GM18520 (cell line): ENCODE data around the gene G6PC3.
"Not testable (repeated sequence)": the region's sequence is repeated elsewhere in the genome, so short reads cannot be mapped to it uniquely, and the experiment has no call there.

Source experiments
- ATAC-seq: cut with Tn5 transposase; IDR thresholded peaks from one replicate; pipeline ENCODE4 v1.9.1; 2021; ENCODE audit not compliant: unreplicated experiment

Gene G6PC3

DNA sequence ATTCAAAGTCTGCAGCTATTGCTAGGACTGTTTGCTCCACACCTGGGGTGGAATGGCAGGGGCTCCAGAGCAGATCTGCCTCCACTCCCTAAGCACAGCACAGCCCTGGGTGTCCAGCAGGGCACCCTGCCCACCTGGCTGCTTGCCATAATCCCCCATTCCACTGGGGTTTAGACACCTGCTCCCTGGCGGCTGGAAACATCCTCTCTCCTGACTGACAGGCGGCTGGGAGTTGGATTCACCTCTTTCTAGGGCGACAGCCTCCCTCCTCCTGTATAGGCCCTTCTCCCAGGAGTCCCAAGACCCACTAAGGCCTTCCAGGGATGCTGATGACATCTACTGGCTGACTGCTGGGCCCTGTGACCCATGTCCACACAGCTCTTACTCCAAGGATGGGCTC, 34.9 kb downstream of the G6PC3 start:
- ATAC-seq: no peak

DNA sequence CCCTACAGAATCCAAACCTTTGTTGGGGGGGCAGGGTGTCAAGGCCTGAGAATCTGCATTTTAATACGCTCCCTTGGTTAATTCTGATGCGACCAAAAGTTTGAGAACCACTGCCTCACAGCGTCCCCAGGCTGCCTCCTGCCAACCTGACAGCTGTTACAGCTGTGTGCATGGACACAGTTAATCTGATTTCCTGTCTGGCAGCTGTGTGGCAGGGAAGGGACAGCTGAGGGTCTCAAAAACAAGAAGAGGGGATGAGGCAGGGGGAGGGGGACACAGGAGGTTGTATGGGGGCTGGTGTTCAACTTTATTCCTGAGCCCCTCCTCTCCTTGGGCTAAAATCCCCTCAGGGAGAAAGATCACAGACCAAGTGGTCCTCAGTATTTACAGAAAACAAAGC, 35.4 kb downstream of the G6PC3 start:
- ATAC-seq: no peak

DNA sequence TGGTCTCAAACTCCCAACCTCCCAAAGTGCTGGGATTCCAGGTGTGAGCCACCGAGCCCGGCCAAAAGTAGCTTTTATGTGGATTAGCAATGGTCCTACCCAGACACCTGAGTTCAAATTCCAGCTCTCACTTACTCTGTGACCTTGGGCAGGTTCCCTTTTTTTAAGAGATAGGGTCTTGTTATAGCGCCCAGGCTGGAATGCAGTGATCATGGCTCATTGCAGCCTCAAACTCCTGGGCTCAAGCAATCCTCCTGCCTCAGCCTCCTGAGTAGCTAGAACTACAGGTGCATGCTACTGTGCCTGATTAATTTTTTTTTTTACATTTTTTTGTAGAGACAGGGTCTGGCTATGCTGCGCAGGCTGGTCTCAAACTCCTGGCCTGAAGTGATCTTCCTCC, 36.3 kb downstream of the G6PC3 start:
- no peak for ATAC-seq

DNA sequence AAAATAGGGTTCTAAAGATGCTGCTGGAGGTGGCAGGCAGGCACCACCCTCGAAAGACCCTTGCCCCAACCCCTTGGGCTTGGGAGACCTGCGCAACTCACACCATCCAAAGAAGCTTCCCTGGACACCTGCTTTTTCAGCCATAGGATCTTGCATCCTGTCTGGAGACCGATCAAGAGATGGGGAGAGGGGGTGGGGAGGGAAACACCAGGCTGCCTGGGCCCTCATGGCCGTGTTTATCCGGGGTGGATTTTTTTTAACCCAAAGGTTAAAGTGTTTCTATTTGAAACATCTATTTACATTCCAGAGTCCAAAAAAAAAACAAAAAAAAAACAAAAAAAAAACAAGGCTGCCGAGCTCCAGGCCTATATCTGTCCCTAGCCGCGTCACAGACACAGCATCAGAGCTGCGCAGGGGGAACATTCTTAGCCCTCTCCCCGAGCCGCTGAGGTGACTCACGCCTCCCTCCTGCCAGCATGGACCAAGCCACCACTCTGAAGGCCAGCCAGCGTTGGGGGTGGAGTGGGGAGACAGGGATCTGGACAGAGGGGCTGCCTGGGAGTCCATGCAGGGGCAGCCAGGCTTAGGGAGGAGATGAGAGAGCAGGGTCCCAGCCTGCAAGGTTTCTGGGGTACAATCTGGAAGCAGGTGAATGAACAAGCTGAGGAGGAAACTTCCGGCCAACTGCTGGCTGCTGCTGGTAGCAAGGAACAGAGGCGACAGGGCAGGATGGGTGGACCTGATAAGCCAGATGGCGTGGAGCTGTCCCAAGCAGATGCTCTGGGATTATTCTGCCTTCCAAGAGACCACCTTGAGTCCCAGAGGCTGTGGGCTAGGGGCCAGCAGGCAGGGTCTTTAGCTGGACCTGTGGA, 38.1 kb downstream of the G6PC3 start:
- ATAC-seq: no peak

DNA sequence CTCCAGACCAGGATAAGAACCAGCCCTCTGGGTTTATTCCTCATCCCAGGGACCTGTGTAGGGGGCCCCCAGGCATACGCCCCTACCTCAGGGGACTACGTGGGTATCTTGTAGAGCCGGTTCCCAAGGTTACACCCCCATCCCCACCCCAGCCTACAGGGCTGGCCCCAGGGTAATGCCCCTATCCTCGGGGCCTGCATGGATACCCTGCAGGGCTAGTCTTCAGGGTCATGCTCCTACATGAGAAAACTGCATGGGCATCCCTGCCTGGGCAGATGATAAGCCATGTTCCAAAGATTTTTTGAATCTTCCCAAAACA, 38.7 kb downstream of the G6PC3 start:
- ATAC-seq: no peak

DNA sequence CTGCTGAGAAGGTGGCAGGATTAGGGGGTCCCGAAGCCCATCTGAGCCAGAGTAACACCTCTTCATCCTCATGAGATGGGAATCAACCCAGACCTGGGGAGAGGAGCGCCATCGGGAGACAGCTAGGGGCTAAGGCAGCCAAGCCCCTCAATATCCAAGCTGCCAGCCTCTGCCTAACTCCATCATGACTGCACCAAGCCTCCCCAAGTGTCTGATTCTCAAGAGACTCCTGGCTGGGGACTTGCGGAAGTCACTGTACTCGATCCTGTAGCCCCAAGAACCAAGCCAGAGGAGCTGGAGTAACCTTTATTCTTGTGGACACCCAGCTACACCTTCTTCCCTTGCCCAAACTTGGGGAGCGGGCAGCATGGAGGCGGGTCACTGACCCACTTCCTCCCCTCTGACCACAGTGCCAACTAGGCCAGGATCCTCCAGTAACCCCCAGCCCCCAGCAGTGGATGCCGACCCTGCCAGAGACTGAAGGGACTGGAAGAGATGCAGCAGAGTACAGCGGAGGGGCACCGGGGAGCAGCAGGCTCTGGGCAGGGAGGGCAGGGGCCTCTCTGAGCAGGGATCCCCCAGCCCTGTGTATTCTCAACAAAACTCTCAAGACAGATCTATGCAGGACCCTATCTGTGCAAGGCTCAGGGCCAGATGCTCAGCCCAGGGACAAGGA, 39.6 kb downstream of the G6PC3 start:
- ATAC-seq: no peak

DNA sequence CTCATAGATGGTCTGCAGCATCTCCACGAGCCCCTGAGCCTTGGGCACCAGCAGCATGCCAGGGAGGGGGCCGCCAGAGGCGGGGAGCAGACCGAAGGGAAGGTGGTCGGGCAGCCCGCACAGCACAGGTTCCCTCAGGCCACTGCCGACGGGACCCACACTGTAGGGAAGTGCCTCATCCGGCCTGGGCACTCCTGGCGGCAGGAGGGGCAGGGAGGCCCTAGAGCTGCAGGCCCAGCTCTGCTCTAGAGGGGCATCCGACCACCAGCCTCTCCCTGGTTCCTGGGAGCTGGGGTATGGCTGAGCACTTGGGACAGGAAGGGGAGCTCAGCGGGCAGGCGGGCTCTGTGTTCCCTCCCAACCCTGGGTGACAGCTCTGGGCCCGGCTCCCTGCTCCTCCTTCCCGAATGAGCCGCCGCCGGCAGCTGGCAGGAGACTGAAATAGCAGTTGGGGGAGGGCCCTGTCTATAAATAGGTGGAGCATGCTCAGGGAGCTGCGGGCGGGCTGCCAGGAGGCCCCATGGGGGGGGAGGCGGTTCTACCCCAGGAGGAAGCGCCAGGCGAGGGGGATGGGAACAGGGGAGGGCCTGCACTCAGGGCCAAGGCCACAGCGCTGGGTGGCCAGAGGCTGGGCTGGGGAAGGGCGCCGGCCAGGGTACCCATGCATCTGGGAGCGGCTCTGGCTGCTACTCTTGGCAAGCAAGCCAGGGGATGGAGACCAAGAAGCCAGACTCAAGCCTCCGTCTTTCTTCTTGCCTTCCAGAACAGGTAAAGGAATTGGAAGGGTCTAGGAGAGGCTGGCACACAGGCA, 40.5 kb downstream of the G6PC3 start:
- no peak for ATAC-seq

DNA sequence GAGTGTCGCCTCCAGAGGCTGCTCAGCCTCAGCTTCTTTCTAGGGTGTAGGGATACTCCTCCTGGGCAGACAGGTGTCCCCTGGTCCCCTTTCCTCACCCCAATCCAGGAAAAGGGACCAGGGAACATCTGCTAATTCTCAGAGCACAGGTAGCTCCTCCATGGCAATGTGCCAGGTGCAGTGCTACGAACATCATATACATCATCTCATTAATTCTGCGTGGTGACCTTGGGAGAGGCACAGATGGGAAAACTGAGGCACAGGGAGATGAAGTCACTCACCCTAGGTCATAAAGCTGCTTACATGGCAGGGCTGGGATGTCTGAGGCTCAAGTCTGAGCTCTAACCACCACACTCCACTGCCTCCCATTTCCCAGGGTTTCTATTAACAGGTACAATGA, 41.2 kb downstream of the G6PC3 start:
- ATAC-seq: no peak

DNA sequence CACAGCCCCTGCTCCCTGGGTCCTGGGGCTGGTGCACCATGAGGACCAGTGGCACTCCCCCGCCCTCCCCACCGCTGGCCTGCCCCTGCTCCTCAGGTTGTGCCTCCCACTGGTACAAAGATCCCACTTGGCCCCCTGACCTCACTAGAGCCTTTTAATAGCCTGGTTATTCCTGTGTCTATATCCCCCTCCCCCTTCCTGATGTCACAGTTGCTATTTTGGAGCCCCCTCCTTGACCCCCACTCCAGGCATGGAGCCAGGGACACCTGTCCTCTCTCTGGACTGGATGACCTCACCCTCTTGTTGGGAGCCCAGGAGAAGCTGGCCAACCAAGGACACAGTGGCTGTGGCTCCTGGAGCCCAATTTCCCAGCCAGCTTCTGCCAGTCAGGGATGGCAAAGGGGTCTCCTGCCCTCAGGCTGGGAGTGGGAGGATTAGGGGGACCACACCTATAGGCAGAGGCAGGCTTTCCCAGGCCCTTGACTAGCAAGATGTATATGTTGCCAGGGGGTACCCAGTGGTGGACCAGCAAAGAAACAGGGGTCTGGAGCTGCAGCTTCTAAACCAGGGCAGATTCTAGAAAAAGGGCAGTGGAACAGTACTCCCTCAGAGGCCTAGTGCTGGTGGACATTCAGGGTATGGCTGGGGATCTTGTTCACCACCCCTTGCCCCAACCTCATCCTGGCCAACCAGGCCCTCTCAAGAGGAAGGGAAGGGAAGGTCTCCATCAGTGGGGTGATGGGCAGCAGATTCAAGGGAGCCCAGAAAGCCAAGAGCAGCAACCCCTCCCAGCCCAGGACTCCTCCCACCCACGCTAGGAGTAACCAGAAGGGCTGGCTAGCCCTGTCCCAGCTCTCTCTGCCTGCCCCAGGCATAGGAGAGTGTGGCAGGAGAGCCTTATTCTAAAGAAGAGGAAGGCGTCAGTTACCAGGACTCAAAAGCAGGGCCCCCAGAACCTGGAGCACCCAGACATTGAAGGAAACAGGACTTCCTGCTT, 42.0 kb downstream of the G6PC3 start:
- no peak for ATAC-seq

DNA sequence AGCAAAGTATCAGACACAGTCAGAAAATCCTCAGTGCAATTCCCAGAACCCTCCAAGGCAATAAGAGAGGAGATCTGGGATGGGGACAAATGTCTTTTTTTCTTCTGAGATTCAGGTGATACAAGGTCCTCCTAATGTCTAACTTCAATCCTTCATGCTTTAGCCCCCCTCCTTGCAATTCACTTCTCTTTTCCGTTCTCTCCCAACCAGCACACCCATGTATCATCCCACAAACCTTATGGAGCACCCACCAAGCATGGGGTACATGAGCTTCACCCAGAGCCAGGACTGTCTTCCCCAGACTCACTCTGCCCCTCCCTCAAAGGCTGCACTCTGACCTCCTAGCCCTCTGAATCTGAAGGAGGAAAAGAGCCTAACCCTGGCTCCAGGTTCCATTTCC, 42.8 kb downstream of the G6PC3 start:
- no peak for ATAC-seq

DNA sequence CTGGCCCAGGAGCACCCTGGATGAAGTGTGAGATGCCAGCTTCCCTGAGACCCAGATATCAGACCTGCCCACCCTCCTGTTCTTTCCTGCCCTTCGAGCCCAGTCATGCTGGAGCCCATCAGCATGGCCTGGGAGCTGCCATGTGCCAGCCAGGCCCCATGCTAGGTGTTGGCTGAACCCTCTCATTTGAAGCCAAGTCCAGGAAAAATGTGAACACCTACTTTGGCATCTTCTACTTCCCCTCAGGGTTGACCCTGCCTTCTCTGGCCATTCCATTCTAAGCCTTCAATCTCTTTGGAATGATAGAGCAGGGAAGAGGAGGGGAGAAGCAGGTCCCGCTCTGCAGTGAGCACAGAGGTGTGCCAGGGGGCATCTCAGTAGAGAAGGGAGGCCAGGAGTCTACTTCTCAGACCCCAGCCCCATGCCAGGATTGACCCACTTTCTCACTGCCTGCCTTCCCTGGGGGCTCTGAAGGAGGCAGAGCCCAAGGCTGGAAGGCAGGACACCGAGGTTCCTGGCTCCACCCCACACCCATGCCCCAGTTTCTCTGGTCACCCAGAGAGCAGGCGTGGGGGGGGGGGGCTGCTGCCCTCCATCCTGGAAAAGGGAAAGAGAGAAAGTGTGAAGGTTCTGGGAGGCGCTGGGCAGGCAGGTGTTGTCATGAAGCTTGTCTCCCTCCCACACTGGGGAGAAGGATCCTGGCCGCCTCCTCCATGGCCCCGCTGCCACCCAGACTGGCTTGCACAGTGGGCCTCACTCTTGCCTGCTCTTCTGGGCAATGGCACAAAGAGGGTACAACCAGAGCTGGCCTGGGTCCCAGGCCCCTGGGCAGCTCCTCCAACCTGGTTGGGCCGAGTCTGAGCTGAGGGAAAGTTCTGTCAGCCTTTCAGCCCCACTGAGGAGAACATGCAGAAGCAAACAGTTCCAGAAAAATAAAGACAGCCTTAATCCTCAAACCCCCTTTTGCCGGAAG, 43.6 kb downstream of the G6PC3 start:
- ATAC-seq: no peak

DNA sequence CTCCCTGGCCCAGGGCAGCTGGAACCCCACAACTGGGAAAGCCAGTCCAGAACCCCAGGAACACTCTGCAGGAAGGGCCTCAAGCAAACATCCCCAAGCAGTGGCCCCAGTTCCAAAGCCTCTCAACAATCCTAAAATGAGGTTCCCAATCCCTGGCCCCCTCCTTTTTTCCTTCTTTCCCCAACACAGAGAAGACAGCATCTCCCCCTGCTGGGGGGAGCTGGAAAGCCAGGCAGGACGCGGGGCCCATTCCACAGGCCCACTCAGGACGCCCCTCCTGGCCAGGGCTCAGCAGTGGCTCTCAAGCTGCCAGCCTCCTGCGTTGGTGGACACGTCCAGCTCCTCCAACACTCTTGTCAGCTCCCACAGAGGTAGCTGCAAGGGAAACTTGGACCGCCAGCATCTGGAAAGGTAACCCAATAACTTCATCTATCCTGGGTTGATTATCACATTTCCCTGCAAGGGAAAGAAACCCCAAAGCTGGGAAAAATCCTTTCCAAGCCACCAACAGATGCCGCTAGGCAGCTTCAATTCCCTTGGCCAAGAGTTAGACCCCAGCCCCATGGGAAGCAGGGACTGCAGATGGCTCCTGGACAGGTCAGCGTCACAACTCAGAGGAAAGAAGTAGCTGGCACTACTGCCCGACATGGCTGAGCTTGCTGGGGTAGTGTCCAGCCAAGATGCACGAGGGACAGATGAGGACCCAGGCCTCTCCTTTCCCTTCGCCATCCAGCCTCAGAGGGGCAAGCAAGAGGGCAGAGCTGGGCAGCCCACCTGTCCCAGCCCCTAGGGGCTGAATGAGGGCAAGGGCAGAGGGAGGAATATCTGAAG, 45.3 kb downstream of the G6PC3 start:
- no peak for ATAC-seq

DNA sequence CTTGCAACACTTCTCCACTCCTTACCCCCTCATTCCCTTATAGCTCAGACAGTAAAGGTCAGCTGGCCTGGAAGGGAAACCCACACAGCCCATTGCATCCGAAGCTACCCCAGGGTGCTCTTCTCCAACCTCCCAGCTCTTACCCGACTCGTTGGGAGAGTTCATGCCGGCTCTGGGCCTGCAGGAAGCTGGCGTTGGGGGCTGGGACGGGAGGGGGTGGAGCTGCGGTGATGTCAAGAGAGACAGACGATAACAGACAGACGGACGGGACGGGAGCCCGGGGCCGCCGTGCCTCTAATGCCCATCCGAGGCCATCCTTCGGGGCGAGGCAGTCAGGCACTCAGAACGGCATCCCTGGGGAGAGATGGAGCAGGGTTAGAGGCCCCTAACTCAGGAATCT, 46.8 kb downstream of the G6PC3 start:
- ATAC-seq: no peak

DNA sequence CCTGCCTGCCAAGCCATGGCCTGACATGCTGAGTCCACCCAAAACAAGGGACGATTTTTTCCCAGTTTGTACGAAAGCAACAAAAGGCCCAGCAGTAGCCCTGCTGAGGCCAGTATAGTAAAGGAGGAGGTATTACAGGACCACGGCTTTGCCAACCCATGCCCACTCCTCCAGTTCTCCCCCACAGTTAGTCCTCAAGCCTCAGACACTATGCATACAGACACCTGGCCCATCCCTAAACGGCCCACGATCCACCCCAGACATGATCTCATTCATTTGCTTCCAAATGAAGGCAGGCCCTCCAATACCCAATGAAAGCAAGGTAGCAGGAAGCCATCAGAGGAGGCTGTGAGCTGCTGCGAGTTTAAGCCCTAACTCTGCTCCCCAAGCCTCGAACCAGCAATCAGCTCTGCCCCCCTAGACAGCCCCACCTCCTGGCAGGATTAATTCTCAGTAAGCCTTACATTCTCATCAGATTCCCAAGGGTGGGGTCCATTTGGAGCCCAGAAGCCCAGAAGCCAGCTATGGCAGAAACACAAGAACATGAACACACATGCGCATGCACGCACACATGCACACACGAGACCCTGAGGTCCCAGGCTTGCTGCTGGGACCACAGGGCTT, 48.0 kb downstream of the G6PC3 start:
- no peak for ATAC-seq

DNA sequence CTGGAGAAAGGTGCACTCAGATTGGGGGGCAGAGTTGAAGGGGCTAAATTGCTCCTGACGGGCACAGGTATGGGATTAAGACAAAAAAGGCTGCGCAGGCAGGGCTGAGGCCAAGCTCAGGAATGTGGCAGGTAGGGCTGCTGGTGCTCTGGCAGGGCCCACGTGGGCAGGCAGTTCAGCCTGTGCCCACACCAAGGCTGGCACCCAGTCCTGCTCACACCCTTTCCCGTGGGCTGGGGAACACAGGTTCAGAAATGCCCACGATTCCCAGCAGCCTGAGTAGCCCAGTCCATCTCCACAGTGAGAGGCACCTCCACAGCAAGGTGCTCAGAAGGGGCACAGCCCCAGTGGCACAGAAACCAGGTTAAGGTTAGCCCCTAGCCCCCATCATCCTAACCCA, 48.5 kb downstream of the G6PC3 start:
- no peak for ATAC-seq

DNA sequence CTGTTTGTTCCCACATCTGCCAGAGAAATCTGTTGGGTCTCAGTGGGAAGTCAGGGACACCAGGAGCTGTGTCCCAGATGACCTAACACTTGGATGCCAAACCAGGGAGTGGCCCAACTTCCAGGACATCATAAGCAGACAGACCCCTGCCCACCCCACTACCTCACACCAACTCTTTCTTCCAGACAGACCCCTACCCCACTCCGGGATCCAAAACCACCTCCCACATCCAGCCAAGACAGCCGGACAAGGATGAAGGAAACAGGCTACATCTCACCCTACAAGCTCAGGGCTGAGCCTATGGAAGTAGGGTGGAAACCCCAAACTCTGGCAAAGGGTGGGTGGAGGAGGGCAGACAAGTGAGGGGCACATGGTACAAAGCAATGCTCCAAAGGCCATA, 49.3 kb downstream of the G6PC3 start:
- ATAC-seq: no peak

DNA sequence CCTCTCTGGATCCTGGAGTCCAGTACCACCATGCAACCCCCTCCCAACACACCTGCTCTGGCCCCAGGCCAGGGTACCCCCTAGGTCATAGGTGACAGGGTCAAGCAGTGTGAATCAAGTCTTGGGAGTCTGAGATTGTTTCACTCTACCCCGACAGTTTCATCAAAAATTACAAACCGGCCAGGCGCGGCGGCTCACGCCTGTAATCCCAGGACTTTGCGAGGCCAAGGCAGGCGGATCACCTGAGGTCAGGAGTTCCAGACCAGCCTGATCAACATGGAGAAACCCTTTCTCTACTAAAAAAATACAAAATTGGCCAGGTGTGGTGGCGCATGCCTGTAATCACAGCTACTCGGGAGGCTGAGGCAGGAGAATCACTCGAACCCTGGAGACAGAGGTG, 49.7 kb downstream of the G6PC3 start:
- ATAC-seq: not testable (repeated sequence)
